Vagina (tissue), 2 donors: ENCODE measurements around the gene FOXO1. TPM values are rescaled to one million over a fixed set of nuclear protein-coding genes. Genes with fewer than 3 reads are reported as not detected.

Experiments used
- DNase-seq, 2 donors: peaks; one replicate each; pipeline ENCODE4 v3.0.0-alpha.2; 2017; ENCODE audit errors: extremely low spot score in 2 of 2
- H3K27ac ChIP-seq: fragments of 200-600 bp; sonication (generic); one replicate; pipeline ENCODE4 v1.5.1; 2019
- H3K27me3 ChIP-seq: fragments of 200-600 bp; sonication (generic); one replicate; pipeline ENCODE4 v1.5.1; 2019
- H3K36me3 ChIP-seq, 2 donors: fragments of 200-600 bp; sonication (generic); one replicate each; pipeline ENCODE4 v1.5.1; 2017 to 2019
- H3K4me1 ChIP-seq: fragments of 200-600 bp; sonication (generic); one replicate; pipeline ENCODE4 v1.5.1; 2019
- H3K4me3 ChIP-seq, 2 donors: fragments of 200-600 bp; sonication (generic); 1 replicate in 1 of 2; 2 replicates in 1 of 2; pipeline ENCODE4 v1.5.1; 2016 to 2019
- H3K9me3 ChIP-seq: fragments of 200-600 bp; sonication (generic); one replicate; pipeline ENCODE4 v1.5.1; 2019
- CTCF ChIP-seq, 3 experiments: fragments of 450-650 bp in 2 of 3; fragments of 200-600 bp in 1 of 3; sonication (generic) in 1 of 3; IDR thresholded peaks; one replicate each; pipeline ENCODE4 v1.5.1; 2017 to 2019; ENCODE audit warnings: antibody characterized with exemption in 3 of 3, mild to moderate bottlenecking in 2 of 3, moderate library complexity in 2 of 3
- POLR2A ChIP-seq, 2 donors: fragments of 450-650 bp; IDR thresholded peaks; one replicate each; pipeline ENCODE4 v1.6.1; 2017; ENCODE audit warnings: antibody characterized with exemption in 2 of 2, mild to moderate bottlenecking in 2 of 2, moderate library complexity in 2 of 2
- POLR2AphosphoS5 ChIP-seq, 2 donors: sonication (generic); formaldehyde crosslinking; IDR thresholded peaks; one replicate each; pipeline ENCODE4 v1.9.0; 2017; ENCODE audit warnings: antibody characterized with exemption in 2 of 2, mild to moderate bottlenecking in 2 of 2, low read depth in 1 of 2; ENCODE audit not compliant: insufficient read depth in 1 of 2
- intact Hi-C: fragments of 100-400 bp; cut with DNase I; formaldehyde crosslinking; loops from one replicate; pipeline ENCODE4 v1.15.1; 2023
- total RNA-seq: library from RNA; depleted of rRNA; stranded (reverse); fragments of >200 nt; gene quantifications from one replicate; pipeline ENCODE4 v1.2.3, GENCODE V29; 2016

FOXO1 gene
- total RNA-seq, 1 donor from 2014 or later, result 64.1 TPM

GRCh38 chr13:40656358-40656757 is 10.1 kb downstream of the FOXO1 start:
- no peaks in the 10 kb centered on the region for H3K9me3 ChIP-seq
- H3K4me1 ChIP-seq, result peaks cover 82% of the 10 kb centered on the region
- H3K36me3 ChIP-seq, result no peaks in the 10 kb centered on the region
- no peak for TF ChIP-seq POLR2AphosphoS5 (IDR thresholded peaks at IDR 0.05; ENCODE audit: insufficient read depth in 1 of 2, low read depth in 1 of 2)
- TF ChIP-seq POLR2A (IDR thresholded peaks at IDR 0.05), result no peak
- TF ChIP-seq CTCF (IDR thresholded peaks at IDR 0.05), result no peak
- H3K27ac ChIP-seq, result no peak overlapping the region
- intact Hi-C loops, result no loop called here
- H3K4me3 ChIP-seq, result no peak overlapping the region
- no peak for DNase-seq
- H3K27me3 ChIP-seq, result no peaks in the 10 kb centered on the region

- peak overlapping the region; percentile 43 for H3K27ac ChIP-seq
- peaks cover 84% of the 10 kb centered on the region for H3K4me1 ChIP-seq
- H3K9me3 ChIP-seq, result no peaks in the 10 kb centered on the region
- DNase-seq, result no peak
- H3K36me3 ChIP-seq, result no peaks in the 10 kb centered on the region
- peak in 1 of 3 experiments; percentile 6 for TF ChIP-seq CTCF (IDR thresholded peaks at IDR 0.05)
- TF ChIP-seq POLR2AphosphoS5 (IDR thresholded peaks at IDR 0.05; ENCODE audit: insufficient read depth in 1 of 2, low read depth in 1 of 2), result no peak
- no peak for TF ChIP-seq POLR2A (IDR thresholded peaks at IDR 0.05)
- H3K4me3 ChIP-seq, result no peak overlapping the region
- no peaks in the 10 kb centered on the region for H3K27me3 ChIP-seq
- intact Hi-C loops, result no loop called here
Observed at GRCh38 chr13:40653527-40654318, 12.7 kb downstream of the FOXO1 start.

GRCh38 chr13:40652588-40652940 is 13.9 kb downstream of the FOXO1 start:
- intact Hi-C loops, result no loop called here
- TF ChIP-seq CTCF (IDR thresholded peaks at IDR 0.05) (no peak), POLR2A (IDR thresholded peaks at IDR 0.05) (no peak), POLR2AphosphoS5 (IDR thresholded peaks at IDR 0.05; ENCODE audit: insufficient read depth in 1 of 2, low read depth in 1 of 2) (no peak)
- Histone ChIP-seq H3K4me3 (no peak overlapping the region), H3K9me3 (no peaks in the 10 kb centered on the region), H3K27ac (peak overlapping the region; percentile 43), H3K27me3 (no peaks in the 10 kb centered on the region), H3K36me3 (no peaks in the 10 kb centered on the region), H3K4me1 (peaks cover 84% of the 10 kb centered on the region)
- no peak for DNase-seq

- no peak for TF ChIP-seq CTCF (IDR thresholded peaks at IDR 0.05)
- no peak for TF ChIP-seq POLR2A (IDR thresholded peaks at IDR 0.05)
- TF ChIP-seq POLR2AphosphoS5 (IDR thresholded peaks at IDR 0.05; ENCODE audit: insufficient read depth in 1 of 2, low read depth in 1 of 2), result no peak
- peak in 1 of 2 donors; percentile 56 for DNase-seq
- intact Hi-C loops, result no loop called here
- H3K9me3 ChIP-seq, result no peaks in the 10 kb centered on the region
- no peak overlapping the region for H3K27ac ChIP-seq
- no peak overlapping the region for H3K4me3 ChIP-seq
- H3K27me3 ChIP-seq, result no peaks in the 10 kb centered on the region
- peaks cover 84% of the 10 kb centered on the region for H3K4me1 ChIP-seq
- no peaks in the 10 kb centered on the region for H3K36me3 ChIP-seq
Observed at GRCh38 chr13:40651866-40652587, 14.4 kb downstream of the FOXO1 start.

- no peaks in the 10 kb centered on the region for H3K27me3 ChIP-seq
- H3K36me3 ChIP-seq, result no peaks in the 10 kb centered on the region
- no peaks in the 10 kb centered on the region for H3K9me3 ChIP-seq
- peak in 1 of 2 donors; percentile 52 for DNase-seq
- intact Hi-C loops, result no loop called here
- H3K4me1 ChIP-seq, result peaks cover 97% of the 10 kb centered on the region
- TF ChIP-seq POLR2AphosphoS5 (IDR thresholded peaks at IDR 0.05; ENCODE audit: insufficient read depth in 1 of 2, low read depth in 1 of 2) (no peak), POLR2A (IDR thresholded peaks at IDR 0.05) (no peak), CTCF (IDR thresholded peaks at IDR 0.05) (no peak)
- no peak overlapping the region for H3K27ac ChIP-seq
- H3K4me3 ChIP-seq, result no peak overlapping the region
Observed at GRCh38 chr13:40648841-40649240, 17.6 kb downstream of the FOXO1 start.
